ENCODE data around the gene GOLGA3. TPM values are rescaled to one million over a fixed set of nuclear protein-coding genes. Genes with fewer than 3 reads are reported as not detected.

Gene GOLGA3
- total RNA-seq, 1 experiment from 2014 or later, result 86.9 TPM

- no peaks in the 10 kb centered on the region for H3K9me2 ChIP-seq (replicated peaks; ENCODE audit: low read length)
- intact Hi-C loops (cut with micrococcal nuclease), result no loop called here
- ChIA-PET POLR2A (ENCODE audit: unreplicated experiment) (no interaction called here), CTCF (no interaction called here)
- no peaks in the 10 kb centered on the region for H3F3A ChIP-seq (ENCODE audit: low read length, unreplicated experiment)
- H3K79me2 ChIP-seq (ENCODE audit: low read length), result no peaks in the 10 kb centered on the region
- no peaks in the 10 kb centered on the region for H3K9me3 ChIP-seq (ENCODE audit: low read length)
- no peak for ATAC-seq
- H2AFZ ChIP-seq (ENCODE audit: low read length), result no peak overlapping the region
- DNase-seq, result no peak
- no TSS peak for BruUV-seq (replicated peaks)
- H3K27me3 ChIP-seq (ENCODE audit: low read length), result no peaks in the 10 kb centered on the region
- H3K36me3 ChIP-seq (ENCODE audit: low read depth, low read length), result peaks cover 29% of the 10 kb centered on the region
- H3K4me1 ChIP-seq (ENCODE audit: insufficient read depth, low read length), result no peaks in the 10 kb centered on the region
- H3K27ac ChIP-seq (ENCODE audit: low read length), result no peak overlapping the region
- no peak overlapping the region for H3K9ac ChIP-seq (ENCODE audit: low read length)
- H4K20me1 ChIP-seq (ENCODE audit: low read length), result no peaks in the 10 kb centered on the region
- no peak overlapping the region for H3K4me2 ChIP-seq (ENCODE audit: low read length)
- no peak overlapping the region for H3K4me3 ChIP-seq (ENCODE audit: low read length)
- no peak for TF ChIP-seq CTCF (conservative IDR thresholded peaks at IDR 0.05; ENCODE audit: low read depth, low read length)
- no peak for TF ChIP-seq EZH2phosphoT487 (IDR thresholded peaks at IDR 0.05; ENCODE audit: borderline replicate concordance, low read length)
- TF ChIP-seq EZH2 (IDR thresholded peaks at IDR 0.05; ENCODE audit: low read length, unreplicated experiment), result no peak
Measured at GRCh38 chr12:132842449-132843045, 13.9 kb upstream of the GOLGA3 start.

GRCh38 chr12:132841151-132841550 lies 12.5 kb upstream of the GOLGA3 start:
- TF ChIP-seq CTCF (conservative IDR thresholded peaks at IDR 0.05; ENCODE audit: low read depth, low read length), result no peak
- no peak for TF ChIP-seq EZH2 (IDR thresholded peaks at IDR 0.05; ENCODE audit: low read length, unreplicated experiment)
- no peak for TF ChIP-seq EZH2phosphoT487 (IDR thresholded peaks at IDR 0.05; ENCODE audit: borderline replicate concordance, low read length)
- H3K79me2 ChIP-seq (ENCODE audit: low read length), result no peaks in the 10 kb centered on the region
- H3K36me3 ChIP-seq (ENCODE audit: low read depth, low read length), result peaks cover 20% of the 10 kb centered on the region
- POLR2A ChIA-PET (ENCODE audit: unreplicated experiment), result no interaction called here
- H3K4me3 ChIP-seq (ENCODE audit: low read length), result no peak overlapping the region
- CTCF ChIA-PET, result no interaction called here
- DNase-seq (no peak), ATAC-seq (no peak)
- no peak overlapping the region for H3K27ac ChIP-seq (ENCODE audit: low read length)
- H4K20me1 ChIP-seq (ENCODE audit: low read length), result no peaks in the 10 kb centered on the region
- no peak overlapping the region for H3K9ac ChIP-seq (ENCODE audit: low read length)
- no peaks in the 10 kb centered on the region for H3K27me3 ChIP-seq (ENCODE audit: low read length)
- no peaks in the 10 kb centered on the region for H3F3A ChIP-seq (ENCODE audit: low read length, unreplicated experiment)
- no peak overlapping the region for H2AFZ ChIP-seq (ENCODE audit: low read length)
- intact Hi-C loops (cut with micrococcal nuclease), result no loop called here
- no peaks in the 10 kb centered on the region for H3K9me2 ChIP-seq (replicated peaks; ENCODE audit: low read length)
- no peak overlapping the region for H3K4me2 ChIP-seq (ENCODE audit: low read length)
- no peaks in the 10 kb centered on the region for H3K4me1 ChIP-seq (ENCODE audit: insufficient read depth, low read length)
- no peaks in the 10 kb centered on the region for H3K9me3 ChIP-seq (ENCODE audit: low read length)
- BruUV-seq (replicated peaks), result no TSS peak

- ChIA-PET POLR2A (ENCODE audit: unreplicated experiment) (no interaction called here), CTCF (no interaction called here)
- no peak overlapping the region for H3K9ac ChIP-seq (ENCODE audit: low read length)
- ATAC-seq (no peak), DNase-seq (no peak)
- H3K9me2 ChIP-seq (replicated peaks; ENCODE audit: low read length), result no peaks in the 10 kb centered on the region
- no peaks in the 10 kb centered on the region for H4K20me1 ChIP-seq (ENCODE audit: low read length)
- H2AFZ ChIP-seq (ENCODE audit: low read length), result no peak overlapping the region
- no peak overlapping the region for H3K27ac ChIP-seq (ENCODE audit: low read length)
- H3K79me2 ChIP-seq (ENCODE audit: low read length), result no peaks in the 10 kb centered on the region
- no peaks in the 10 kb centered on the region for H3F3A ChIP-seq (ENCODE audit: low read length, unreplicated experiment)
- H3K4me1 ChIP-seq (ENCODE audit: insufficient read depth, low read length), result no peaks in the 10 kb centered on the region
- TF ChIP-seq CTCF (conservative IDR thresholded peaks at IDR 0.05; ENCODE audit: low read depth, low read length) (no peak), EZH2 (IDR thresholded peaks at IDR 0.05; ENCODE audit: low read length, unreplicated experiment) (no peak), EZH2phosphoT487 (IDR thresholded peaks at IDR 0.05; ENCODE audit: borderline replicate concordance, low read length) (no peak)
- no peak overlapping the region for H3K4me3 ChIP-seq (ENCODE audit: low read length)
- no peaks in the 10 kb centered on the region for H3K27me3 ChIP-seq (ENCODE audit: low read length)
- peaks cover 15% of the 10 kb centered on the region for H3K36me3 ChIP-seq (ENCODE audit: low read depth, low read length)
- H3K4me2 ChIP-seq (ENCODE audit: low read length), result no peak overlapping the region
- no peaks in the 10 kb centered on the region for H3K9me3 ChIP-seq (ENCODE audit: low read length)
- BruUV-seq (replicated peaks), result TSS peak; percentile 32
- intact Hi-C loops (cut with micrococcal nuclease), result no loop called here
Measured at GRCh38 chr12:132840536-132840935, 11.9 kb upstream of the GOLGA3 start.
